ENCODE measurements around the gene ERCC6L2. TPM values are rescaled to one million over a fixed set of nuclear protein-coding genes. Genes with fewer than 3 reads are reported as not detected.
A peak's percentile ranks its signal among the peaks of the same experiment; 100 is the strongest.

Gene ERCC6L2
- total RNA-seq, 1 donor from 2014 or later: 32.1 TPM

- intact Hi-C loops (cut with micrococcal nuclease): no loop called here
- H3K27ac Mint-ChIP-seq: no peak overlapping the region
- H3K36me3 Mint-ChIP-seq (ENCODE audit: low read depth): peaks cover 73% of the 10 kb centered on the region
- H3K27me3 Mint-ChIP-seq: no peaks in the 10 kb centered on the region
- H3K9me3 Mint-ChIP-seq: peaks cover 28% of the 10 kb centered on the region
- DNase-seq: no peak
- H3K4me1 Mint-ChIP-seq: peaks cover 7% of the 10 kb centered on the region
- no peak overlapping the region for H3K4me3 Mint-ChIP-seq
Observed at GRCh38 chr9:95953986-95954385, 78.5 kb downstream of the ERCC6L2 start.

- Mint-ChIP-seq H3K4me3 (no peak overlapping the region), H3K4me1 (peaks cover 7% of the 10 kb centered on the region), H3K27me3 (no peaks in the 10 kb centered on the region), H3K27ac (no peak overlapping the region), H3K9me3 (peaks cover 26% of the 10 kb centered on the region), H3K36me3 (ENCODE audit: low read depth) (peaks cover 65% of the 10 kb centered on the region)
- intact Hi-C loops (cut with micrococcal nuclease): no loop called here
- DNase-seq: no peak
Observed at GRCh38 chr9:95954940-95955339, 79.4 kb downstream of the ERCC6L2 start.

GRCh38 chr9:95962936-95963335 is 87.4 kb downstream of the ERCC6L2 start:
- Mint-ChIP-seq H3K9me3 (peaks cover 27% of the 10 kb centered on the region), H3K4me3 (no peak overlapping the region), H3K27me3 (no peaks in the 10 kb centered on the region), H3K27ac (peak overlapping the region; percentile 26), H3K36me3 (ENCODE audit: low read depth) (peaks cover 52% of the 10 kb centered on the region), H3K4me1 (peaks cover 2% of the 10 kb centered on the region)
- intact Hi-C loops (cut with micrococcal nuclease): no loop called here
- no peak for DNase-seq

- Mint-ChIP-seq H3K27ac (no peak overlapping the region), H3K9me3 (peaks cover 27% of the 10 kb centered on the region), H3K4me1 (peaks cover 2% of the 10 kb centered on the region), H3K27me3 (no peaks in the 10 kb centered on the region), H3K4me3 (no peak overlapping the region), H3K36me3 (ENCODE audit: low read depth) (peaks cover 47% of the 10 kb centered on the region)
- DNase-seq: no peak
- intact Hi-C loops (cut with micrococcal nuclease): no loop called here
Observed at GRCh38 chr9:95963659-95964058, 88.2 kb downstream of the ERCC6L2 start.

GRCh38 chr9:95966306-95966705 is 90.8 kb downstream of the ERCC6L2 start:
- DNase-seq: no peak
- intact Hi-C loops (cut with micrococcal nuclease): no loop called here
- no peak overlapping the region for H3K4me3 Mint-ChIP-seq
- no peaks in the 10 kb centered on the region for H3K27me3 Mint-ChIP-seq
- H3K9me3 Mint-ChIP-seq: peaks cover 18% of the 10 kb centered on the region
- no peak overlapping the region for H3K27ac Mint-ChIP-seq
- H3K4me1 Mint-ChIP-seq: peaks cover 2% of the 10 kb centered on the region
- H3K36me3 Mint-ChIP-seq (ENCODE audit: low read depth): peaks cover 43% of the 10 kb centered on the region

GRCh38 chr9:95970317-95970716 is 94.8 kb downstream of the ERCC6L2 start:
- Mint-ChIP-seq H3K4me3 (no peak overlapping the region), H3K27me3 (no peaks in the 10 kb centered on the region), H3K36me3 (ENCODE audit: low read depth) (peaks cover 55% of the 10 kb centered on the region), H3K27ac (no peak overlapping the region), H3K9me3 (peaks cover 10% of the 10 kb centered on the region), H3K4me1 (peaks cover 11% of the 10 kb centered on the region)
- intact Hi-C loops (cut with micrococcal nuclease): no loop called here
- DNase-seq: no peak

GRCh38 chr9:95971815-95972214 is 96.3 kb downstream of the ERCC6L2 start:
- H3K4me1 Mint-ChIP-seq: peaks cover 14% of the 10 kb centered on the region
- no peaks in the 10 kb centered on the region for H3K27me3 Mint-ChIP-seq
- DNase-seq: no peak
- intact Hi-C loops (cut with micrococcal nuclease): no loop called here
- no peak overlapping the region for H3K27ac Mint-ChIP-seq
- peaks cover 18% of the 10 kb centered on the region for H3K9me3 Mint-ChIP-seq
- H3K36me3 Mint-ChIP-seq (ENCODE audit: low read depth): peaks cover 62% of the 10 kb centered on the region
- no peak overlapping the region for H3K4me3 Mint-ChIP-seq

- Mint-ChIP-seq H3K4me3 (no peak overlapping the region), H3K27me3 (no peaks in the 10 kb centered on the region), H3K4me1 (peaks cover 18% of the 10 kb centered on the region), H3K9me3 (peaks cover 13% of the 10 kb centered on the region), H3K27ac (no peak overlapping the region), H3K36me3 (ENCODE audit: low read depth) (peaks cover 60% of the 10 kb centered on the region)
- no peak for DNase-seq
- intact Hi-C loops (cut with micrococcal nuclease): no loop called here
Observed at GRCh38 chr9:95974389-95974788, 98.9 kb downstream of the ERCC6L2 start.

GRCh38 chr9:95977371-95977770 is 101.9 kb downstream of the ERCC6L2 start:
- DNase-seq: no peak
- Mint-ChIP-seq H3K4me1 (peaks cover 26% of the 10 kb centered on the region), H3K27ac (no peak overlapping the region), H3K27me3 (no peaks in the 10 kb centered on the region), H3K4me3 (no peak overlapping the region), H3K9me3 (peaks cover 13% of the 10 kb centered on the region), H3K36me3 (ENCODE audit: low read depth) (peaks cover 63% of the 10 kb centered on the region)
- intact Hi-C loops (cut with micrococcal nuclease): no loop called here

GRCh38 chr9:95978106-95978505 is 102.6 kb downstream of the ERCC6L2 start:
- no peak for DNase-seq
- Mint-ChIP-seq H3K36me3 (ENCODE audit: low read depth) (peaks cover 56% of the 10 kb centered on the region), H3K27me3 (no peaks in the 10 kb centered on the region), H3K27ac (no peak overlapping the region), H3K4me3 (no peak overlapping the region), H3K4me1 (peaks cover 26% of the 10 kb centered on the region), H3K9me3 (peaks cover 13% of the 10 kb centered on the region)
- intact Hi-C loops (cut with micrococcal nuclease): no loop called here

- Mint-ChIP-seq H3K9me3 (peaks cover 13% of the 10 kb centered on the region), H3K27ac (no peak overlapping the region), H3K4me3 (no peak overlapping the region), H3K4me1 (peaks cover 19% of the 10 kb centered on the region), H3K27me3 (no peaks in the 10 kb centered on the region), H3K36me3 (ENCODE audit: low read depth) (peaks cover 46% of the 10 kb centered on the region)
- intact Hi-C loops (cut with micrococcal nuclease): no loop called here
- DNase-seq: no peak
Observed at GRCh38 chr9:95979446-95979845, 104.0 kb downstream of the ERCC6L2 start.

GRCh38 chr9:95980262-95981125 is 105.0 kb downstream of the ERCC6L2 start:
- peaks cover 48% of the 10 kb centered on the region for H3K36me3 Mint-ChIP-seq (ENCODE audit: low read depth)
- H3K27me3 Mint-ChIP-seq: no peaks in the 10 kb centered on the region
- H3K4me1 Mint-ChIP-seq: peaks cover 13% of the 10 kb centered on the region
- intact Hi-C loops (cut with micrococcal nuclease): no loop called here
- peaks cover 7% of the 10 kb centered on the region for H3K9me3 Mint-ChIP-seq
- no peak overlapping the region for H3K4me3 Mint-ChIP-seq
- H3K27ac Mint-ChIP-seq: no peak overlapping the region
- DNase-seq: no peak

GRCh38 chr9:95981761-95982390 is 106.4 kb downstream of the ERCC6L2 start:
- no peaks in the 10 kb centered on the region for H3K27me3 Mint-ChIP-seq
- H3K27ac Mint-ChIP-seq: no peak overlapping the region
- peaks cover 53% of the 10 kb centered on the region for H3K36me3 Mint-ChIP-seq (ENCODE audit: low read depth)
- H3K4me1 Mint-ChIP-seq: peaks cover 12% of the 10 kb centered on the region
- peaks cover 11% of the 10 kb centered on the region for H3K9me3 Mint-ChIP-seq
- no peak overlapping the region for H3K4me3 Mint-ChIP-seq
- DNase-seq: peak; percentile 69
- intact Hi-C loops (cut with micrococcal nuclease): no loop called here

GRCh38 chr9:95985440-95986055 is 110.1 kb downstream of the ERCC6L2 start:
- Mint-ChIP-seq H3K4me3 (no peak overlapping the region), H3K27ac (no peak overlapping the region), H3K9me3 (peaks cover 24% of the 10 kb centered on the region), H3K4me1 (peaks cover 9% of the 10 kb centered on the region), H3K27me3 (no peaks in the 10 kb centered on the region), H3K36me3 (ENCODE audit: low read depth) (peaks cover 53% of the 10 kb centered on the region)
- intact Hi-C loops (cut with micrococcal nuclease): no loop called here
- DNase-seq: no peak
